NB4 (cell line): Measurements from ENCODE around the gene ACSF2.

Source experiments
- DNase-seq: peaks from one replicate; pipeline ENCODE4 v3.0.0; 2010; ENCODE audit warnings: low read depth
- H3K4me3 ChIP-seq: one replicate; pipeline ENCODE4 v1.5.1; 2011; ENCODE audit warnings: mild to moderate bottlenecking, low read depth, low read length, moderate library complexity
- CTCF ChIP-seq: IDR thresholded peaks from one replicate; pipeline ENCODE4 v1.5.1; 2012; ENCODE audit warnings: low read depth, low read length
- MAX ChIP-seq: IDR thresholded peaks from 2 replicates; pipeline ENCODE4 v1.6.1; 2011; ENCODE audit warnings: low read depth, low read length
- MYC ChIP-seq: IDR thresholded peaks from 2 replicates; pipeline ENCODE4 v1.6.1; 2011; ENCODE audit warnings: low read depth, low read length
- POLR2A ChIP-seq: IDR thresholded peaks from 2 replicates; pipeline ENCODE4 v1.6.1; 2011; ENCODE audit warnings: mild to moderate bottlenecking; ENCODE audit not compliant: insufficient read length; ENCODE audit errors: extremely low read depth

Gene ACSF2

GRCh38 chr17:50443505-50443974 lies 17.5 kb downstream of the ACSF2 start:
- TF ChIP-seq MYC (no peak), CTCF (no peak), POLR2A (no peak), MAX (no peak)
- DNase-seq: no peak
- H3K4me3 ChIP-seq: no peak overlapping the region

GRCh38 chr17:50444841-50445715 lies 19.1 kb downstream of the ACSF2 start:
- no peak for TF ChIP-seq MYC
- DNase-seq: no peak
- no peak overlapping the region for H3K4me3 ChIP-seq

GRCh38 chr17:50445730-50446325 lies 19.8 kb downstream of the ACSF2 start:
- TF ChIP-seq POLR2A (no peak), MYC (no peak), CTCF (no peak), MAX (no peak)
- no peak for DNase-seq
- H3K4me3 ChIP-seq: no peak overlapping the region

GRCh38 chr17:50447870-50448595 lies 22.0 kb downstream of the ACSF2 start:
- DNase-seq: no peak
- H3K4me3 ChIP-seq: no peak overlapping the region
- no peak for TF ChIP-seq POLR2A
- TF ChIP-seq MAX: no peak
- no peak for TF ChIP-seq CTCF
- TF ChIP-seq MYC: no peak

- H3K4me3 ChIP-seq: no peak overlapping the region
- no peak for TF ChIP-seq POLR2A
- DNase-seq: no peak
These were observed 22.6 kb downstream of the ACSF2 start for GRCh38 chr17:50448643-50449042.

- TF ChIP-seq POLR2A: no peak
- no peak for TF ChIP-seq MYC
- TF ChIP-seq CTCF: no peak
- TF ChIP-seq MAX: no peak
- peak overlapping the region; percentile 27 for H3K4me3 ChIP-seq
These were observed 26.1 kb downstream of the ACSF2 start for GRCh38 chr17:50451943-50452629.

More at GRCh38 chr17:50451943-50452629, 26.1 kb downstream of the ACSF2 start:
- peak; percentile 40 for DNase-seq
